GM19328 (cell line): ENCODE measurements around the gene USP48.

ENCODE experiments used
- ATAC-seq: cut with Tn5 transposase; IDR thresholded peaks from one replicate; pipeline ENCODE4 v1.9.1; 2021; ENCODE audit warnings: mild to moderate bottlenecking, moderate library complexity; ENCODE audit not compliant: unreplicated experiment

USP48 gene

DNA sequence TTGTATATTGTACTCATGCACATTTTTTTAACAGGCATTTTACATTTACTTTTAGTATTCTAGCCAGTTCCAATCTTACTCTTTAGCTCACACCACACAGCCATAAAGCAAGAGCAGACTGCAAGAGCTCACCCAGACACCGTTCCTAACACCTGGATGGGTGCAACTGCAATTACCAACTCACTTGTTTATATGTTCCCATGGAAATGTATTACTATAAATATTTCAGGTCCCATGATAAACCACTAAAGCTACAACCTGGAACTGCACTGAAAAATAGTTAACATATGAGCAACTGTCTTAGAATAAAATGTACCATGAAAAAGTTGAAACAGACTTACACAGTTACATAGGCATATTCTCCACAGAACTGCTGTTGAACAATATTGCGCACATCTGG is 30.8 kb downstream of the USP48 start:
- ATAC-seq: no peak

DNA sequence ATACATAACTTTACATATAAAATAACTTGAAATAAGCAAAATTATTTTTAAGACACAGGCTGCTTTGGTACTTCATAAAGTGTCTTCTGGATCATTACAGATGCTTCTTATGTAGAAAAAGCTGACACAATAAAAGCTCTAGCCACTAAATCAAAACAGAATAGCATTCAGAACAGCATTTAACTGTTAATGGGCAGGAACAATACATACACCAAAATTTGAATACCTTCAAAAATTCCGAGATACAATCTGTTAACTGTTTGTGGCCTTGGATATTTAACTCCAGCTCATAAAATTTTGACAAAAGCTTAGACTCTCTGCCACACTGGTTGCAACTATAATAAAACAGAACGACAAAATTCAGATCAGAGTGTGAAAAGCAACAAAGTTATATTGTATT is 31.7 kb downstream of the USP48 start:
- ATAC-seq: no peak

DNA sequence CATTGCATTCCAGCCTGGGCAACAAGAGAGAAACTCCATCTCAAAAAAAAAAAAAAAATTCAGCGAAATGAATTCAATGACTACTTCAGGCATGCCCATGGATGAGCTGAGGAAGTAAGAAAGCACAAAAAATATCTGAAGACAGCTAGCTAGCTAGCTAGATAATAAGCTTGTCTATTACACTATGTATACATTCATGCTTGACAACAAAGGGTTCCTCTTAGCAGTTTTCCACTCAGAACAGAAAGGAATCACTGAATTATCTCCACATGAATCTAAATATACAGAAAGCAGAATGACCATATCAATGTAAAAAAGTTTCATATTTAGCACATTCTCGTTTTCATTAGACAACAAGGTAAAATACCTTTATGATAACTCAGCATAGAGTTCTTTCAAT is 32.1 kb downstream of the USP48 start:
- ATAC-seq: no peak

- ATAC-seq: no peak
Measured at GRCh38 chr1:21749859-21750468, 33.0 kb downstream of the USP48 start.

GRCh38 chr1:21749109-21749508 is 33.8 kb downstream of the USP48 start:
- no peak for ATAC-seq

- no peak for ATAC-seq
Measured at GRCh38 chr1:21743476-21743875, 39.5 kb downstream of the USP48 start.

DNA sequence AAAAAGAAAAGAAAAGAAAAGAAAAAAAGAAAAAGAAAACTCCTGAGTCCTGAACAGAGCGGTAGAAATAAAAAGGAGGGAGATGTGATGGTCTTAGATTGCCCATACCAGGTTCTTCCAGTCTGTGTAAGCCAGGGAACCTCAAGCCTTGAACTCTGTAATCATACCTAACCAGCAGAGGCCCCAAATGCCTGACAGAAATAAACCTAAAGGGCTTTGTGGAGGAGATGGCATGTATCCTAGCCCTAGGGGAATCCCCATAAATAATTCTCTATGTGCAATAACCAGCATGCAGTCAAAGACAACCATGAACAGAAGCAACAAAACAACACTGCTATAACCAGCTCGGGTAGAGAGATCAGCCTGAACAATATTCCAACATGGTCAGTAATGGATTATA is 40.4 kb downstream of the USP48 start:
- no peak for ATAC-seq

DNA sequence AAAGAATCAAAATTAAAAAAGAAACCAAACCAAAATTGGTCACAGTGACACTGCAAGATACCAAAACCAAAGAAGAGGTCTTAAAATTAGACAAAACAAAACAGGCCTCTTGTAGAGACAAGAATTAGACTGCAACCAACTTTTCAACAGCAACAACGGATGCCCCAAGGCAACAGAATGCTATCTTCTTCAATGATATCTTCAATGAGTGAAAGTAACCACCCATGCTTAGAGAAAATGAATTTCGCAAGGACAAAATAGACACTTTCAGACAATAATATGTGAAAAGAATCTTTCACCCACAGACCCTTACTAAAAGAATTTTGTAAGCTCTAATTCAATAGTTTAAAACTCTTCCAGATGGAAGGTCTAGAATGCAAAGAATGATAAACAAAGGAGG is 41.7 kb downstream of the USP48 start:
- ATAC-seq: no peak

- no peak for ATAC-seq
Measured at GRCh38 chr1:21736876-21737275, 46.1 kb downstream of the USP48 start.

GRCh38 chr1:21736011-21736410 is 46.9 kb downstream of the USP48 start:
- ATAC-seq: no peak

DNA sequence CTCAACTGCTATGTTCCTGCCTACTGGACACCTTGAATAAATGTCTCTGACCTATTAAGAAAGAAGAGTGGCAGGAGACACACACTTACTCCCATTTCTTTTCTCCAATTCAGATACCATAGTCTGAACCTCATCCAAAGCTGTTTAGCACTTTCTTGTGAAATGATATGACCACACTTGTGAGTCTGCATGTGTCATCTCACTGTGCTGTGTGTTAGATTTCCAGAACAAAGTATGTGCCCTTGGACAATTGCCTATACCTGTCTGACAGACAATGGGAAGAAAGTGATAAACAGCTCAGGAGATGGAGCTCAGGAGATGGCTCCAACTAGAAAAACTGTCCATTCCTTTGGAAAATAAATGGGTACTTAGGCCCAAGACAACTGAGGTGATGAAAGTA is 48.4 kb downstream of the USP48 start:
- no peak for ATAC-seq

GRCh38 chr1:21732664-21733063 is 50.3 kb downstream of the USP48 start:
- ATAC-seq: no peak

- no peak for ATAC-seq
Measured at GRCh38 chr1:21725748-21726392, 57.1 kb downstream of the USP48 start.

DNA sequence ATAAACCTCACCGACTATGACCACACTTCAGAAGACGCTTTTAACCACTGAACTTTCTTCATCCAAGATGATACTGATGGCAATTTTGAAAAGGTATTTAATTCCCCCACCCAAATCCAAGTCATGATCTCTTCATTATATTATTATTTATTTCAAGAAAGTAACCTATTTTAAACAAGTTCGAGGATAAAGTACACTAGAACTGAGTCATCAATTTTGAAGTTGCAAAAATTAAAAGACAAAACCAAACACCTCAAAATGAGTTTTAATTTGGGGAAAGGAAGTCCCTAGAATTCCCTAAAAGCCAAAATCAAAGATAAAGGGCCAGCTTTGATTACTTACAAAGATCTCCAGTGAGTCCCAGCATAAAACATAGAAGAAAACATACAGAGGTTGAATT is 58.4 kb downstream of the USP48 start:
- ATAC-seq: no peak

GRCh38 chr1:21724098-21724497 is 58.9 kb downstream of the USP48 start:
- ATAC-seq: no peak

DNA sequence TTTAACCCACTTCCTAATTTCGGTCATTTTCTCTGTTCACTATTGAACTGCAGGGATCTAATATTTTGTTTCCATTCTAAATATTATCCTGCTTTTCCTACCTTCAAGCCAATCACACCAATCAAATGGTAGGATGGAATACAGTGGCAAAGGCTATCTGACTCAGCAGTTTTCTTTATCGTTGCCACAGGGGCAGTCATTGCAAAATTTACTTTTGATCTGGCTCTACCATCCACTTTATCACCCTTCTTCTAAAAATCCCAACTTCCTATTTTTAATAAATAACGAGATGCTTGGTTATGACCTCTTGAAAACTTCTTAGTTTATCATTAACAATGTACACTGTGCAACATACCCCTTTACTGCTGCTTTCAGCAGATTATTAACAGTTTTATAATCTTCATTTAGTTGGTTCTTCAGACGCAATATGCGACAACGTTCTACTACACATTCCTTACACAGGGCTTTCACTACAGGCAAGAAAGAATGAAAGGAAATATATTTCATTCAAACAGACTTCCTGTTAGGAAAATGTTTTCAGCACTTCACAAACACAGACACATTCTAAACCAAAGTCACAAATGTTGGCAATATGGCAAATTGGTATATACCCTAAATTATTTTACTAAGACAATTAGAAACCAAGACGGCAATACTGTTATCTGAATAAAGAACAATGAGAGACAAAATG is 61.5 kb downstream of the USP48 start:
- no peak for ATAC-seq

DNA sequence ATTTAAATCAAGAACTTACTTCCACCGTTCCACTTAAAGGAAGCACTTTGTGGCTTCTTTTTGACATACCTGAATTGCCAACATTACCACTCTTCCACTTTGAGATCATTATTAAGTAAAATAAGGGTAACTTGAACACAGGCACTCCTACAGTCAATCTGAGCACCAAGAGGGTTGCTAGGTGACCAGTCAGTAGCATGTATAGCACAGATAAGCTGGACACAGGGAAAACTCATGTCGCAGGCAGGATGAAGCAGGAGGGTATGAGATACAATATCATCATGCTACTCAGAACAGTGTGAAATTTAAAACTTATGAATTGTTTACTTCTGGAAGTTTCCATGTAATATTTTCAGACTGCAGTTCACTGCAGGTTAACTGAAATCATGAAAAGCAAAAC is 66.8 kb downstream of the USP48 start:
- ATAC-seq: no peak

GRCh38 chr1:21707891-21708290 is 75.1 kb downstream of the USP48 start:
- ATAC-seq: no peak

DNA sequence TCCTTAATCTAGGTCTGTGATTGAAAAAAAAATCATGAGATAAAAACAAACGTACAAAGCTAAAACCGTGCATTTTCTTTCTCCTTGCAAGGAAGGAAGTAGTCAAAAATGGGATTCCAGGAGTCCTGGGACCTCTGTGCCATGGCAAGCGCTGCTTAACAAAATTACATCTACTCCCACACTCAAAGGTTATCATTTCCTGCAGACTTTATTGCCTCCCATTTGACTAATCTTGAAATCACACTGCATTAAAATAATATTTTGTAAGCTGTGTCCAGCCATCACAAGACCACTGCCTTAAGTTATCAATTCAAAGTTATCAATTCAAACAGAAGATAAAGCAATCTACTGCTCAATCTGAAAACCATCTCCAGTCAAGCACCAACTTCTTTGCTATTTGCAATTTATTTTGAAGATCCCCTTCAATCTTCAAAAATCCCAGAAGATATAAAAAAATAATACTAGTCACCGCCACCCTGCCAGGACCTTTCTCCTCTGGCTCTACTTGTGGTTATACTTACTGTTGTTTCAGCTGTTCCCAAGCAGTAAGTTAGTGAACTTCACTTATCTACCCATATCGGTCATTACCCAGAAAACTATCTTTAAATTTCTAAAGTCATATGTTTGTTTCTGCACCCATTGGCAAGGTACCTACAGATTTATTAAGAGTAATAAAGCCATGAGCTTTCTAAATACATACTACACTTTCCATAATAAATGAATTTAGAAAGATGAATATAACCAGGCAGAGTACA is 75.7 kb downstream of the USP48 start:
- ATAC-seq: no peak

DNA sequence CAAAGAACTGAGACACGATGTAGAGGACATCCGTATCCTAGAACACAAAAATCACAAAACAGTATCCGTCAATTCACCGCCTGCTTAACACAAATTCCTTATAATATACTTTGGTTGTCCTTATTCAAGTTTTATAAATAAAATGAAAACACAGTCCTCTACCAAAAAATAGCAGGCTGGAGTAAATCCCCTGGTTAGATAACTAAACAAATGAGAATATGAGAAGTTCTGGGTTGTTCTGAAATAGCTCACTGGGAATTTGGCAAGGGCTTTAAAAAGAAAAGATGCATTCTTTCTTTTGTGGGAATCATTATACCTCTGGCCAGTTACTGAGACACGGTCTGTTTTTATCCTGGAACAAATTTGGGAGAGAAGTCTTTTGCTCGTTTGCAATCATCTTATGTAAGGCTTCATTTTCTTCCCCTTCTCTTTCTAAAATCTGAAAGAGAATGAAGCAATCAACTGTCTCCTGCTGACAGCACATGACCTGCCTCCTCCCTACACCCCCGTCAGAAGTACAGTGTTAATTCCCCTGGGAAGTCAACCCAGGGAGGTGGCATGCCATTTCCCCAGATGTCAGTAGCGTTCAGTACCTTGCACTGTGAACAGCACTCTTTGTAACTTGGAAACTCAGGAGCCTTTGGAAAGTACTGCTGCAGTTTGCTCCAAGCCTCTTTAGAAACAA is 76.7 kb downstream of the USP48 start:
- ATAC-seq: no peak

DNA sequence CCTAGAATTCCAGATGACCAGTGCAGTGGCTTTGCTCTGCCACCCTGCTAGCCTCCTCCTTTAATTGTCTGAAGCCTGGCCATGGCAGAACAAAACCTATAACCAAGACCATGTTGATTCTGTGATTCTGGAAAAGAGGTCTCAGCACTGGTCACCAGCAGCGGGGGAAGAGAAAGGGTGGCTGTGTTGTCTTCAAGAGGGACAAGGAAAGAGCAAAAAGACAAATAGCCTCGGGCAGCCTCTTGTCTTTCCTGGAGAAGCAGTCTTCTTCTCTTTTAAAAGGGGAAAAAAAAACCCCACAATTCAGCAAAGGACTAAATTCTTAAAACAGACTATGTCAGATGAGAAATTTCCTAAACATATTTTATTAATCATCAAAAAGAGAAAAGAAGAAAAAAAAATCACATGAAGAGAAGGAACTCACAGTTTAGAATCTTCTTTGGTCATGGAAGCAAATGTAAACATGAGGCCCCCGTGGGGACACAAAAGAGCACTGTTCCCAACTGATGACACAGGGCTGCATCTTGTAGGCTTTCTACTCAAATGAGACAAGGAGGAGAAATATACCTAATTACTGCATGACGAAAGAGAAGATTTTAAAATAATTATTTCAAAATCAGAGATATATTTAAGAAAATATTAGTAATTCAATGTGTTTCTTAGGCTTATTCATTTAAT is 77.5 kb downstream of the USP48 start:
- no peak for ATAC-seq
